ENCODE measurements around the gene SUSD1. TPM values are rescaled to one million over a fixed set of nuclear protein-coding genes. Genes with fewer than 3 reads are reported as not detected.

Gene SUSD1
- total RNA-seq, 1 experiment from 2014 or later: 8.1 TPM

GRCh38 chr9:112046181-112046580 is 128.9 kb downstream of the SUSD1 start:
- Histone ChIP-seq H3K18ac (ENCODE audit: insufficient read length, low read depth, low read length) (no peak overlapping the region), H3K23me2 (ENCODE audit: insufficient read length, low read depth, low read length, poor library complexity, severe bottlenecking) (no peaks in the 10 kb centered on the region), H3K9me3 (ENCODE audit: control insufficient read depth, low read depth, low read length) (no peaks in the 10 kb centered on the region), H3K56ac (ENCODE audit: insufficient read length, low read depth, low read length) (no peak overlapping the region), H3K79me1 (ENCODE audit: insufficient read depth, low read depth, low read length, poor library complexity, severe bottlenecking) (no peaks in the 10 kb centered on the region), H3K79me2 (ENCODE audit: insufficient read depth, low read length) (no peaks in the 10 kb centered on the region), H2BK120ac (ENCODE audit: low read depth, low read length, poor library complexity, severe bottlenecking) (no peak overlapping the region), H2BK5ac (ENCODE audit: insufficient read length, low read length) (no peak overlapping the region), H3K4me2 (ENCODE audit: insufficient read depth, insufficient read length, low read length) (no peak overlapping the region), H4K20me1 (ENCODE audit: control insufficient read depth, insufficient read depth, insufficient read length) (no peaks in the 10 kb centered on the region), H2BK20ac (ENCODE audit: low read depth, low read length, poor library complexity, severe bottlenecking) (no peak overlapping the region), H3K23ac (ENCODE audit: insufficient read length, low read depth, low read length) (no peak overlapping the region), H3K14ac (ENCODE audit: insufficient read depth, low read length) (no peak overlapping the region), H3K27ac (ENCODE audit: insufficient read length, low read depth, low read length) (no peak overlapping the region), H2BK12ac (ENCODE audit: insufficient read length, low read depth, low read length) (no peak overlapping the region), H3K4me1 (ENCODE audit: insufficient read depth, low read length) (peaks cover 4% of the 10 kb centered on the region; the same call in 1 of the 2 replicates), H4K5ac (ENCODE audit: insufficient read length, low read depth, low read length) (no peak overlapping the region), H4K8ac (replicated peaks; ENCODE audit: insufficient read length, low read depth, low read length) (no peak overlapping the region), H3K27me3 (ENCODE audit: insufficient read depth, low read length) (no peaks in the 10 kb centered on the region), H3T11ph (ENCODE audit: low read length) (no peak overlapping the region), H2BK15ac (ENCODE audit: low read depth, low read length) (no peak overlapping the region), H2AK5ac (ENCODE audit: insufficient read length, low read length) (no peak overlapping the region), H3K9ac (ENCODE audit: extremely low read depth, insufficient read length, low read length) (no peak overlapping the region), H3K4ac (ENCODE audit: low read depth, low read length) (no peak overlapping the region), H2AFZ (ENCODE audit: low read length) (no peak overlapping the region), H4K91ac (ENCODE audit: insufficient read length, low read depth, low read length) (no peak overlapping the region)
- no peak overlapping the region for H3K4me3 Mint-ChIP-seq
- H3K36me3 Mint-ChIP-seq (ENCODE audit: insufficient read depth in 1 of 3, low read depth in 3 of 3): peaks cover 0 to 3% (median 2%) of the 10 kb centered on the region in 3 experiments; a peak in 2 of 7 replicates
- H3K27me3 Mint-ChIP-seq (ENCODE audit: low read depth): no peaks in the 10 kb centered on the region
- no peaks in the 10 kb centered on the region for H3K9me3 Mint-ChIP-seq
- no peak for DNase-seq
- H3K27ac Mint-ChIP-seq: no peak overlapping the region
- H3K4me1 Mint-ChIP-seq: peaks cover 23 to 24% of the 10 kb centered on the region in 2 experiments
- TF ChIP-seq CTCF (conservative IDR thresholded peaks at IDR 0.05): no peak
